H1 (cell line): ENCODE data around the gene RIPOR2.

Experiments used
- EP300 ChIP-seq, 2 experiments: IDR thresholded peaks; 1 replicate in 1 of 2; 2 replicates in 1 of 2; pipeline ENCODE4 v1.6.1; 2011 to 2012; ENCODE audit warnings: low read depth in 2 of 2, low read length in 2 of 2, mild to moderate bottlenecking in 2 of 2, borderline replicate concordance in 1 of 2, inconsistent platforms in 1 of 2, moderate library complexity in 1 of 2
- TEAD4 ChIP-seq: IDR thresholded peaks from 2 replicates; pipeline ENCODE4 v1.6.1; 2012; ENCODE audit warnings: low read depth, low read length, inconsistent platforms, mixed read lengths

- no peak for TF ChIP-seq EP300 (IDR thresholded peaks at IDR 0.05; ENCODE audit: borderline replicate concordance in 1 of 2, low read depth in 2 of 2, low read length in 2 of 2)
- TF ChIP-seq TEAD4 = no peak
These were observed 38.6 kb downstream of the RIPOR2 start for GRCh38 chr6:24897186-24897585.
